GM18507 (cell line): Measurements from ENCODE around the gene SYT1.

ENCODE experiments used
- DNase-seq: peaks from one replicate; pipeline ENCODE4 v3.0.0; 2011; ENCODE audit warnings: low read depth; ENCODE audit not compliant: insufficient read length; ENCODE audit errors: extremely low spot score
- FAIRE-seq: peaks from 2 replicates; lab custom pipeline; 2011; peaks lifted over from hg19 to GRCh38; lab: Jason Lieb, UNC

Gene SYT1

DNA sequence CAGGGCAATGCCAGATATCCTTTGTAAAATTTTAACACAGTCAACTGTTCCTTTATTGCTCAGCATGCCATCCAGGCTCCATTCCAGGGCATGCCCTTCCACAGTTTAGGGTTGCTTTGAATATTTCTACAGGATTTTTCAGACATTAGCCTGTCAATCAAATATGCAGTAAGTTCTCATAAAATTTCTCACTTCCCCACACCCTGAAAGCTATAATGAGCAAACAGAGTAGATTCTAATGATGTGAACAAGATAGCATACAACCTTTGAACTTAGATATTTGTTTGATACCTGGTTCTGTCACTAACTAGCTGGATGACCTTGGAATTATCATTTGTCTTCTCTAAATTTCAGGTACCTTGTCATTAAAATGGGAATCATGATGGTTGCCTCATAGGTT lies 251.2 kb downstream of the SYT1 start:
- FAIRE-seq (no peak), DNase-seq (no peak)

DNA sequence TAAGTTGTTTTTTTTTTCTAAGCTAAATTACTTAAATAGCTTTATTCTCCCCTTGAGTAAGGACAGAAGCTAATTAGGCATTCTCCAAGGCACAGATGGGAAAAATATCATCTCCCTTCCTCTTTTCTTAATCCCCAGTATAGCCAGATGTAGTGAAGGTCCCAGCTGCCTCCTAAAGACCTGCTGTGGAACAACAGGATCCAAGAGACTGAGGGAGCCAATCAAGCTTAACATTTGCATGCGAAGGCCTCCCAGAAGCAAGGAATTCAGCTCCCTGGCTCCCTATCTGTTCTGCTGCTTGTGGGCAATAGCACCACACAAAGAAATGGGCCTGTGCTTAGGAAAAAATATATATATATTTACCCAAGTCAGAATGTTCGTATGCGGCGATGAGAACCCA lies 255.2 kb downstream of the SYT1 start:
- DNase-seq (no peak), FAIRE-seq (no peak)

DNA sequence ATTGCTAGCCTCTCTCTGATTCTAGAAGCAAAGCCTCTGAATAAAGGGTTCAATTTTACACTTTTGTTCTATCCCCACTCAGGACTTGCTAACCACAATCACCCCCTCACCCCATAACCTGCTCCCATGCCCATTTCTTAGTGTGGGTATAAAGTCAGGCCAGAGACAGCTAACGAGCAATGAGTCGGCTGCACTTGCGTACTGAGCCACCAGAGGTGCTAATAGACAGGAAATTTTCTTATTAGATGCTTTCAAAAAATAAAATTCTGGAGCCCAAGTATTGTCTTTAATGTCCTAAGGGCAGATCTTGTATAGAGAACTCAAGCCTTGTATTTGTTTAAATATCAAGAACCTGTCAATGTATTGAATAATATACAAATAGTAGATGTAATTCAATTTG lies 256.9 kb downstream of the SYT1 start:
- DNase-seq (no peak), FAIRE-seq (no peak)

DNA sequence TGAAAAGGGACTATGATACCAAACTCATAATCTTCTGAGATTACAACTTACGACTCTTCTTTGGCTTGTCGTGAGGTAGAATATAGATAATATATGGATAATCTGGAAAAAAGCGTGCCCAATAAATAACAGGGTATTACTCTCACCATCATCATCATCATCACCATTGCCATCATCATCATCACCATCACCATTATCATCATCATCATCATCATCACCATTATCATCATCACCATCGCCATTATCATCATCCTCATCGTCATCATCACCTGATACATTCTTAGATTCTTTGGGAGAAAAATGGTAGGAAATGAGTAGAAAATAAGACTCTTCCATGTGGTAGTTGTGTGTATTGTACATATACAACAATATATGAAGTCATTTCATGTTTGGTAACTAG lies 259.8 kb downstream of the SYT1 start:
- FAIRE-seq (no peak), DNase-seq (no peak)

DNA sequence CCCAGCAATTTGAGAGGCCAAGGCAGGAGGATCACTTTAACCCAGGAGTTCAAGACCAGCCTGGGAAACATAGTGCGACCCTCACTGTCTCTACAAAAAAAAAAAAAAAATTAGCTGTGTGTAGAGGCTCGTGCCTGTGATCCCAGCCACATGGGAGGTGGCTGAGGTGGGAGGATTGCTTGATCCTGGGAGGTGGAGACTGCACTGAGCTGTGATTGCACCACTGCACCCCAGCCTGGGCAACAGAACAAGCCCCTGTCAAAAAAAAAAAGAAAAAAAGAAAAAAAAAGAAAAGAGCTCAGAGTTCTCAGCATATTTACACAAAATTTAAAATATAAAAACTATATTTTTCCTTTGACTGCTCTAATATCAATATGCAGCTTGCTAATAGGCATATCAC lies 260.8 kb downstream of the SYT1 start:
- no peak for FAIRE-seq
- no peak for DNase-seq

DNA sequence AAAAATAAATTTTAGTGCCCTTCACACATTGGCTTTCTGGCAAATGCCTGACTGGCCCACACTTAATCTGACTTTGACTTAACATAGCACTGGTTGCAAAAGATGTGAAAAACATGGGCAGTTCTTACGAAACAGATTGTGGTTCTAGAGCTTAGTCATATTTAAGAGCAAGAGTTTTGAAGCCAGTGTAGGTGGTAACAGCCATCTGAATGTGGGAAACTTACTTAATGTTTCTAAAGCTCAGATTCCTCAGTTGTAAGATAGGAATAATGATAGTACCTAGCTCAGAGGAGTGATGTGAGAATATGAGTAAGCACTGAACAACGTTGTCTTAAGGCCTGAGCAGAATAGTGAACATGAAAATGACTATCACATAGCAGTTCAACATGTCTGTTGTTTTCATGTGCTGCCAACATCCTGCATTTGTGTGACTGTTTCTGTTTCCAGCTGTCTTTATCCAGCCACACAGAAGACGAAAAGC lies 262.7 kb downstream of the SYT1 start:
- DNase-seq, result no peak
- FAIRE-seq, result peak; percentile 5

DNA sequence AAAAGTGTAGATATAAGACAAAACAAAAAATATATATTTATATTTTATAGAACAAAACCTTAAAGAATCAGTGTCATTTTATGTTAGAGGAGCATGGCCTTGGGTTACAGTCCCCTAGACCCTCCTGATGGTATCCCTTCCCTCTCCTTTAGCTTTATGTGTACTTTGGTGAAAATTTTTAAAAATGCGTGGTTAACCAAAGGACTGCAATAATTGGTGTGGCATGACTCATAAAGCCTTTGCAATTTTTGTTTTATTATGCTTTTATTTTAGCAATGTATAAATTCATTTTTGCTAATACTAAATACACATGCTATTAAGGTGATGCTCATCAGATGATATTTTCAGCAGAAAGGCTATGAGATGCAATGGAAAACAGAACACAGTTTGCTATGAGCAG lies 264.4 kb downstream of the SYT1 start:
- DNase-seq, result no peak
- no peak for FAIRE-seq

DNA sequence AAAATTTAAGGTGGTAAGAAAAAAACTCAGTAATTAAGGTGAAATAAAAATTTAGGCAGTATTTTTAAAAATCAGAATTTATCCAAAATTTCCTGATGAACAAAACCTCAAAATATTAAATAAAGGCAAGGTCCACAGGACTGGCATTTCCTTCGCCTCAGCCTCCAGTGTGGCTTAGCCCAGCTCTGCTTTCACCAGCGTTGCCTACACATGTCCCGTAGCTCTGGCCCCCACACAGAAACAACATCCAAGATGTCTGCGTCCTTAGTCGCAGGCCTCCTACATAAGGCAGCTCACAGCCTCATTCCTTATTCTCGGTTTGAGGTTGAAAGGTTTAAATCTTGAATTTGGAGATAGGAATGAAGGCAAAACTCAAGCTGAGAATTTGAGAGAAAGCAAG lies 274.3 kb downstream of the SYT1 start:
- DNase-seq (no peak), FAIRE-seq (no peak)

DNA sequence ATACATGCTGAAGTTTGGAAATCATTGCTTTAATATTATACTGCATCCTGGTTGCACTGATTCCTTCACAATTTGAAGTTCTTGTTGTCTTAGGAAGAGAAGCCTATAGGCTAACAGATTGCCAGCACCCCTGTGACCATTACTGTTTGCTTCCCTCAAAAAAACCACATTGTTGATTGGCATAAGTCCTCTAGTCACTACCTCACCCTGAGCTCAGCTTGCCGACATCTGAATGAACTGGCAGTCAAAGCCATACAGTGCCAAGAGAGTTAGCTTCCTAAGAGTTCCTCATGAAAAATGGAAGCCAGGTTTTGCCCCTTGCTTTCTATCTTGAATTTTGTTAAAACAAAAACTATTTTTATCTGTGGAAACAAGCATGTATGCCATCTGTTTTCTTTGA lies 276.1 kb downstream of the SYT1 start:
- DNase-seq (no peak), FAIRE-seq (no peak)

DNA sequence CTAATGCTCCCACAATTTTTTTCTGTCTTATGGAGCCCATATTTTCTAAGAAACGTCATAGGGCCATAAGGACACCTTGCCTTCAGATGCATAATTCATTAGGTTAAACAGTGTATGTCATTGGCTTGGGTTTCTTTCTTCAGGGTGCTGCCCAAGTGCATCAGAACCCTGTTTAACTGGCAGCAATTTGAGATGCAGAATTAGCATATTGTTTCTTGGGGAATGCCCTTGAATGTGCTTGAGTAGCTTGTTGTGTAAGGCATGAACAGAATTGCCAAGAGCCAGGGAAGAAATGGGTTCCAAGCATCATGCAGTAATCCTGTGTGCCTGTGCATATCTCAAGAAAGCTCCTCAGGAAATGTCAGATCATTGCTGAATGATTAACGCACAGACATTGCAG lies 277.2 kb downstream of the SYT1 start:
- no peak for DNase-seq
- FAIRE-seq, result no peak

DNA sequence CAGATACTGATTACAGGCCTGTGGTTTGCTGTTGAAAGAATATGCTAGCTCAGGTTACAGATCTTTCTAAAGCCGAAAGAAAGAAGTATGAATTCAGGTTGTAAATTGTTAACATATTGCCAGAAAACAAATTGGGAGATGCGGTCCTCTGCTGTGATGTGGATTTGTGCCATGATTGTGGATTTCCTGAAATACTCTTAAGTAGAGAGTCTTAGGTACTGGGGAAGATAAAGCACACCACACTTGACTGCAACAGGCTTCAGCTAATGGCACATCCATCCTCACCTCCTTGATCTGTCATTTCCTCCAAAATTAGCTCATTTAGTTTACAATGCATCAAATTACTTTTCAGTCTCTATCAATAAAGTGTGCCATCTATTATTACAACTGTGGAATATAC lies 279.2 kb downstream of the SYT1 start:
- DNase-seq (no peak), FAIRE-seq (no peak)

DNA sequence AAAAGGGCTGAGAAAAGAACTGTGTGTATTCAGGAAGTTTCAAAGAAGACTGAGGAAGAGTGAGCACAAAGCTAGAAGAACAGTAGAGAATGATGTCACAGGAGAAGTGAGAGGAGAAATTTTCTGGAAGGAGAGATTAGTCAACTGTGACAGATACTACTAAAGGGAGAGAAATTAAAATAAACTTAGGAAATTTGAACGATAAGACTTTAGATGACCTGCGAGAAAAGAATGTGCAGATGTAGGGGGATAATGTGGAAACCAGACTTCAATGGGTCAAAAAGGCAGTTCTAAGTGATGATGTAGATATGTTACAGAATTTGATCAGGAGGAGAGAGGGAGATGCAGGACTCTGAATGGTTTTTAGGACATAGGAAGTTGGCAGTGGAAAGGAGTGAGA lies 287.4 kb downstream of the SYT1 start:
- DNase-seq, result no peak
- FAIRE-seq, result no peak

DNA sequence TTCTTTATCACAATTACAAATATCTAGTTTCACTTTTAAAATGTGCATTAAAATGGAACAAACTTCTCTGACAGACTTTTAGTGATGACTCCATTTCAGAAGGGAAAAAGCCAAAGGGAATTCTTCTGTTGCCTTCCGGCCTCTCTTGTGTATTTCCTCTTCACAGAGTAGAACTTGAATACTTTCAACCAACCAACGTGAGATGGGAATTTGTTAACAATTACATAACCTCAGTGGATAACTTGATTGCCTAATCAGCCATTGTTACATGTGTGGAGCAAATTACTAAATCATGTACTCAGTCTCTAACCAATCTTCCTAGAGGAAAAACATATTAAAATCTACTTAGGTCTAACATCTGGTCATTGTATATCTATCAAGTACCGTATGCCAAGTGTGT lies 291.1 kb downstream of the SYT1 start:
- FAIRE-seq (no peak), DNase-seq (no peak)

DNA sequence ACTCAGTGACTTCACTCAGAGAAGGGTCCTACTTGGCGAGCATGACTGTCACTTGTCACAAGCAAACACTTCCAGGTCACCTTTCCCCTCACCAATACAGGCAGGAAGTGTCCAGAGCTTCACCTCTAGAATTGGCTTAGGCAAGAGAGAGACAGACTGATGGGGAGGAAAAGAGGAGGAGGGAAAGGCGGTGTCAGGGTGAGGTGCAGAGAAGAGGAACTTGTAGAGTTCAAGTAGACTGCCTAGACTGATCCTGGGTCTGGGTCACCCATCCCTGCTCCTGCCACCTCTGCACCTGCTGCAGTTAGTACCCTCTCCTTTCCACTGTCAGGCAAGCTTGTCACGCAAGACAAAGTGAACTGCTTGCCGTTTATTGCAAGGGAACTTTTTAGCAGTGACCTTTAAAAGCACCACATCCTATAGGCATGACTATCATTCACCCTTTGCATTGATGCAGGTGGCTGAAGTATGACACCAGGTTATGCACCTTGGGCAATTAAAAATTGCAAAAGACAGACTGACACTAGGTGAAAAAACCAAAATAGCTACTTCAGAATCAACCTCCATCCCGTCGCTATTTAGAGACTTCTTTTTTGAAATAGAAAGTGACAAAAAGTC lies 292.4 kb downstream of the SYT1 start:
- FAIRE-seq, result no peak
- no peak for DNase-seq

DNA sequence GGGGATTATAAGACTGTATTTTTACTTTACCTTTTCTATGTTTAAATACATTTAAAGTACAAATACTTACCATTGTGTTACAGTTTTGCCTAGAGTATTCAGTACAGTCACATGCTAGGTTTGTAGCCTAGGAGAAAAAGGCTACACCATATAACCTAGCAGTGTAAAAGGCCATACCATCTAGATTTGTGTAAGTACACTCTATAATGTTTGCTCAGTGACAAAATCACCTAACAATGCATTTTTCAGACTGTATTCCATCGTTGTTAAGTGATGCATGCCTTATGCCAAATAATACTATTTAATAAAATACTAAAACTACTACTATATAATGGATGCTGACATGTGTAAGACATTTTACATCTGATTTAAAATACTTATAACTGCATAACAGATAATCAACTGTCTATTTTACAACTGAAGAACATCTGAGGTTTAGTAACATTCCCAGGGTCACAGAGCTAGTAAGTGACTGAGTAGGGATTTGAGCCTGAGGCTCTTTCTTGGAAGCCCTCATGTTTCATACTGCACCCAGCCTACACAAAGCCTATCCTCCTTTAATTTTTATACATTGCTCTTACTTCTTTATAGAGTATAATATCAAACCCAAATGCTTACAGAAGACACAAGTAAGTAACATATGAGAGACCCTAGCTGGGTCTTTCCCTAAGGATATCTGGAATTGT lies 296.8 kb downstream of the SYT1 start:
- no peak for DNase-seq
- FAIRE-seq, result no peak

DNA sequence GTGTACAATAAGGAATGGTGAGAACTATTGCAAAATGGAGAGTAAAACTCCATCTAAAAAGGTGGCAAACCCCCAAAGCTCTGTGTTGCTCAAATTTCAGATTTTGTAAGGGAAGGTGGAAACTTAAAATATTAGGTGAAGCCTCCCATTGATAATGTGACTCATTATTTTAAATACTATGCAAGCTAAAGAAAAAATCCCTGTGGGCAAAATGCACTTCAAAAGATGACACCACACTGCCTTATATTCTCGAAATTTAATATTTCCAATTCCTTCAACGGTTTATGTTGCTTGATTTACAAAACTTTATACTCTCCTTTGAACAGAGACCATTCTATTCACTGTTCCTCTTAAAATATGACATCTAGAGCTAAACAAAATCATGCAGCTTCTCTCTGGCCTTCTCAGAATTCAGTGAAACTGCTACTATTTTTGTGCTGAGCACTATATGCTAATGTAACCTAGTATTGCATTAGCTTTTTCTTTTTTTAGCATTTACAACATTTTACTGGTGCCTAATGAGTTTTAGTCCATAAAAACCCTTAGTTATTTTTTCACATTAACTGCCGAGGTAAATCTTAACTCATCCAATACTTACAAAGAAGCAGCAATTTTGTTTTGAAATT lies 297.7 kb downstream of the SYT1 start:
- FAIRE-seq, result no peak

DNA sequence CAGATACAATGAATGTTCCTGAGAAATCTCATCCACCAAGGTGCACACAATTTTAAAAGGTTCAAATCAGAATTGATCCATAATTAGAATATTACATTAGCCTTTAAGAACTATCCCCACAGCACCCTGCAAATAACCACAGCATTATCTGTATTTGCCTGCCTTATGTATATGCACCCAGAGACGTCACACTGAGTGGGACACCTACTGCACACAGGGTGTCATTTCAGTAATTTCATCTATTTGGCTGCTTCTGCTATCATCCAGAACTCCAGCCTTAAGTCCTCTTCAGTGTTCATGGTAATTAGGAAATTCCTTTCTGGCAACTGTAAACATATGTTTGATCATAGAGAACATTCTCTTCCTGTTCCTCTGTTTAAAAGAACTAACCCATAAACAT lies 298.4 kb downstream of the SYT1 start:
- FAIRE-seq (no peak), DNase-seq (no peak)

More for the DNA sequence above, 297.7 kb downstream of the SYT1 start:
- no peak for DNase-seq

DNA sequence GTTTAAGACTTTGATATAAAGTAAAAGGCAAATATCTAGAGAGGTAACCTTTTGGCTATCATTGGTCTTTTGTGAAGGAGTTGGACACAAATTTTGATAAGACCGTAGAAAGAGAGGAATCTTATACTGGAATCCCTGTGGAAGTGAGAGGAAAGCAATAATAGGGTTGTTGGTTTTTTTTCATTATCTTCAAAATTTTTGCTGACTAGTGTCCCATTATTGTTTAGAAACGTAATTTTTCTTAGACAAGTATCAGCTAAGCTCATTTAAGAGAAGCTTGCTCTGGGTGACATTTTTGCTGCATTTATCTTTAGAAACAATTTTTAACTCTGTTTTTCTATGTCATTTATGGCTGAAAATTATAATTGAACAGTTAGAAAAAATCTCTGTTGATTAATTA lies 300.3 kb downstream of the SYT1 start:
- DNase-seq, result no peak
- no peak for FAIRE-seq

DNA sequence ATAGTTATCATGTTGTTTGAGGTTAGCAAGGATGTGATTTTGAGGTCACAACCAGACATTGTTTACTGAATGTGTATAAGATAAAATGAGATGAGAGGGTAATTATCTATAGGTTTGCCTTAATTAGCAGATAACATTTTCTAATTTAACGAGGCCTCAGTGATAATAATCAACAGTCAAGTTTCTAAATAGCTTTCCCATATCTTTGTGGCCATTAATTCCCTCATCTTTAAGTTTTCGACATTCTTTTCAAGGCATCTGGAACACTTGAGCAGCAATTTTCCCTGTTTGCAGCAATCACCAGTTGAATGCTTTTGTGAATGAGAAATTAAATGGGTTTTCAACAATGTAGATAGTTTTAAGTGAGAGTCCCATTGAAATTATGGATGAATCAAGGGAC lies 304.1 kb downstream of the SYT1 start:
- DNase-seq (no peak), FAIRE-seq (no peak)

DNA sequence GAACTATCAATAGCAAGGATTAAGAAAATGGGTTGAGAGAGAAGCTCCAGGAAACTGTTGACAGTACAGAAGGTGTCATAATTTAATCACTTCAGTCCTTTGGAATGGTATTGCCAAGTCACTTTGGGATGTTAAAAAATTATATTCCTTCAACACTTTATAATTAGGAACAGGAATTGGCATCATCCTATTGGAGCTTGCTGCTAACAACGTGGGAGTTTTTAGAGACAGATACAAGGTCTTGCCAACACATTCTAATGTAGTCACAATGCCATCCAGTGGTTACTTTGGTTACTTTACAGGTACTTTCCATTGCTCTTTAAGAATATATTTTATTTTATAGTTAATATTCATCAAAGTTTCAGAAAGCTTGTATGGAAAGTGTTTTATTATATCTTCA lies 310.1 kb downstream of the SYT1 start:
- FAIRE-seq (peak; percentile 68), DNase-seq (no peak)

DNA sequence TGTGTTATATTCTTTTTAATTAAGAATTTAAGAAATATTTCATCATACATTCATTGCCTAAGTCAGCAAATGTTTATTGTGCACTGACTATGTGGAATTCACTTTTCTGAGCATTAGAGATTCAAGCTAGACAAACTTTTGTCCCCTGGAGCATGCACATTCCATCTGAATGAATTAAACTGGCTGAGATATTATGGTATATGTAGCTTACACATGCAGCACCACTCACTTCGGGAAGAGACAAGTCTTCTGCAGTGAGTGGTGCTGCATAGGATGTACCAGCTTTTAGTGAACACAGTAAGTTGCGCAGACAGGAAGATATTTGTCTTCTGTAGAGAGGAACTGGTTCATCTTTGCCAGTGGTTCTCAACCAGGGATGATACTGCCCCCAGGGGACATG lies 318.4 kb downstream of the SYT1 start:
- no peak for DNase-seq
- FAIRE-seq, result no peak
